Eye (tissue), 1 donor: ENCODE measurements around the gene IRF4.
"Not testable (repeated sequence)": the region's sequence is repeated elsewhere in the genome, so short reads cannot be mapped to it uniquely, and the experiment has no call there.

Experiments
- DNase-seq: peaks from one replicate; pipeline ENCODE4 v3.0.0-alpha.2; 2015

Gene IRF4

GRCh38 chr6:422433-423054, 31.0 kb downstream of the IRF4 start:
- DNase-seq, result peak; percentile 12

- DNase-seq, result no peak
Observed at GRCh38 chr6:423055-423798, 31.7 kb downstream of the IRF4 start.

GRCh38 chr6:423799-424345, 32.3 kb downstream of the IRF4 start:
- no peak for DNase-seq

- no peak for DNase-seq
Observed at GRCh38 chr6:424741-425417, 33.3 kb downstream of the IRF4 start.

GRCh38 chr6:425418-425788, 33.9 kb downstream of the IRF4 start:
- not testable (repeated sequence) for DNase-seq

GRCh38 chr6:426198-426738, 34.7 kb downstream of the IRF4 start:
- DNase-seq, result not testable (repeated sequence)

- no peak for DNase-seq
Observed at GRCh38 chr6:428047-428603, 36.6 kb downstream of the IRF4 start.

GRCh38 chr6:429515-430121, 38.1 kb downstream of the IRF4 start:
- no peak for DNase-seq

- no peak for DNase-seq
Observed at GRCh38 chr6:431504-431903, 40.0 kb downstream of the IRF4 start.

GRCh38 chr6:431986-432385, 40.4 kb downstream of the IRF4 start:
- no peak for DNase-seq

- no peak for DNase-seq
Observed at GRCh38 chr6:434051-434705, 42.6 kb downstream of the IRF4 start.

GRCh38 chr6:435441-436307, 44.1 kb downstream of the IRF4 start:
- DNase-seq, result no peak

- peak; percentile 63 for DNase-seq
Observed at GRCh38 chr6:436308-437036, 44.9 kb downstream of the IRF4 start.

- no peak for DNase-seq
Observed at GRCh38 chr6:437037-437392, 45.5 kb downstream of the IRF4 start.

- DNase-seq, result no peak
Observed at GRCh38 chr6:438634-439170, 47.1 kb downstream of the IRF4 start.

- no peak for DNase-seq
Observed at GRCh38 chr6:439641-440167, 48.2 kb downstream of the IRF4 start.

- DNase-seq, result no peak
Observed at GRCh38 chr6:441126-441920, 49.8 kb downstream of the IRF4 start.

- DNase-seq, result no peak
Observed at GRCh38 chr6:443621-444159, 52.1 kb downstream of the IRF4 start.
